Gastrocnemius medialis (tissue), 4 donors: ENCODE results near the gene CERKL.

Experiments used
- POLR2A ChIP-seq, 2 donors: fragments of 450-650 bp; IDR thresholded peaks; one replicate each; pipeline ENCODE4 v1.6.1; 2017; ENCODE audit warnings: antibody characterized with exemption in 2 of 2, mild to moderate bottlenecking in 2 of 2, moderate library complexity in 2 of 2
- TF ChIP-seq, protein P1 (sequence below), 5 experiments: fragments of 450-650 bp in 3 of 5; fragments of 200-600 bp in 2 of 5; sonication (generic) in 2 of 5; IDR thresholded peaks in 4 of 5; conservative IDR thresholded peaks in 1 of 5; 1 replicate in 4 of 5; 2 replicates in 1 of 5; pipeline ENCODE4 v1.5.1; 2016 to 2019; ENCODE audit warnings: antibody characterized with exemption in 5 of 5, mild to moderate bottlenecking in 3 of 5, moderate library complexity in 3 of 5

- no peak for TF ChIP-seq POLR2A (IDR thresholded peaks at IDR 0.05)
- TF ChIP-seq, protein P1, sequence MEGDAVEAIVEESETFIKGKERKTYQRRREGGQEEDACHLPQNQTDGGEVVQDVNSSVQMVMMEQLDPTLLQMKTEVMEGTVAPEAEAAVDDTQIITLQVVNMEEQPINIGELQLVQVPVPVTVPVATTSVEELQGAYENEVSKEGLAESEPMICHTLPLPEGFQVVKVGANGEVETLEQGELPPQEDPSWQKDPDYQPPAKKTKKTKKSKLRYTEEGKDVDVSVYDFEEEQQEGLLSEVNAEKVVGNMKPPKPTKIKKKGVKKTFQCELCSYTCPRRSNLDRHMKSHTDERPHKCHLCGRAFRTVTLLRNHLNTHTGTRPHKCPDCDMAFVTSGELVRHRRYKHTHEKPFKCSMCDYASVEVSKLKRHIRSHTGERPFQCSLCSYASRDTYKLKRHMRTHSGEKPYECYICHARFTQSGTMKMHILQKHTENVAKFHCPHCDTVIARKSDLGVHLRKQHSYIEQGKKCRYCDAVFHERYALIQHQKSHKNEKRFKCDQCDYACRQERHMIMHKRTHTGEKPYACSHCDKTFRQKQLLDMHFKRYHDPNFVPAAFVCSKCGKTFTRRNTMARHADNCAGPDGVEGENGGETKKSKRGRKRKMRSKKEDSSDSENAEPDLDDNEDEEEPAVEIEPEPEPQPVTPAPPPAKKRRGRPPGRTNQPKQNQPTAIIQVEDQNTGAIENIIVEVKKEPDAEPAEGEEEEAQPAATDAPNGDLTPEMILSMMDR (IDR thresholded peaks at IDR 0.05 in 4 of 5, conservative IDR thresholded peaks at IDR 0.05 in 1 of 5), result no peak
These were observed 1.4 kb downstream of the CERKL start for GRCh38 chr2:181655519-181655918.
